Fibroblast of pulmonary artery (primary cell): Measurements from ENCODE around the gene TMEM121B.
"Not testable (repeated sequence)": the region's sequence is repeated elsewhere in the genome, so short reads cannot be mapped to it uniquely, and the experiment has no call there.

Experiments
- DNase-seq: peaks from one replicate; pipeline ENCODE4 v3.0.0-alpha.2; 2010; ENCODE audit warnings: low read depth
- H3K4me3 ChIP-seq: replicated peaks from 2 replicates; pipeline ENCODE4 v1.5.1; 2011; ENCODE audit warnings: low read depth, mild to moderate bottlenecking, control low read depth, low read length, moderate library complexity
- CTCF ChIP-seq: IDR thresholded peaks from 2 replicates; pipeline ENCODE4 v1.5.1; 2011; ENCODE audit warnings: mild to moderate bottlenecking, control low read depth, low read length, inconsistent platforms; ENCODE audit errors: missing control alignments

TMEM121B gene

GRCh38 chr22:17149076-17149815 is 28.1 kb upstream of the TMEM121B start:
- no peak for TF ChIP-seq CTCF
- H3K4me3 ChIP-seq = no peak overlapping the region
- no peak for DNase-seq

GRCh38 chr22:17147458-17147857 is 26.3 kb upstream of the TMEM121B start:
- DNase-seq, H3K4me3 ChIP-seq: not testable (repeated sequence)

- H3K4me3 ChIP-seq = no peak overlapping the region
- DNase-seq = no peak
Measured at GRCh38 chr22:17145021-17145680, 24.0 kb upstream of the TMEM121B start.

GRCh38 chr22:17143826-17144225 is 22.7 kb upstream of the TMEM121B start:
- no peak for TF ChIP-seq CTCF
- no peak overlapping the region for H3K4me3 ChIP-seq
- no peak for DNase-seq

More at GRCh38 chr22:17145021-17145680, 24.0 kb upstream of the TMEM121B start:
- no peak for TF ChIP-seq CTCF

GRCh38 chr22:17143101-17143500 is 21.9 kb upstream of the TMEM121B start:
- DNase-seq = no peak
- H3K4me3 ChIP-seq = no peak overlapping the region
- TF ChIP-seq CTCF = no peak

GRCh38 chr22:17140826-17141766 is 19.9 kb upstream of the TMEM121B start:
- TF ChIP-seq CTCF = no peak
- H3K4me3 ChIP-seq = no peak overlapping the region
- DNase-seq = no peak

GRCh38 chr22:17140022-17140421 is 18.9 kb upstream of the TMEM121B start:
- TF ChIP-seq CTCF = no peak
- H3K4me3 ChIP-seq = no peak overlapping the region
- no peak for DNase-seq
